Right lobe of liver (tissue), 4 donors: Measurements from ENCODE around the gene TNP1.

Source experiments
- POLR2A ChIP-seq: fragments of 450-650 bp; IDR thresholded peaks from one replicate; pipeline ENCODE4 v1.6.1; 2017; ENCODE audit warnings: antibody characterized with exemption, mild to moderate bottlenecking
- TF ChIP-seq, protein P1 (sequence below), 4 donors: fragments of 200-600 bp in 3 of 4; fragments of 450-650 bp in 1 of 4; IDR thresholded peaks; one replicate each; pipeline versions ENCODE4 v1.5.1 to v1.8.0; 2016 to 2022; ENCODE audit warnings: antibody characterized with exemption in 4 of 4, mild to moderate bottlenecking in 2 of 4
- donor health status: DM: no; HTN: no; CAD: no.
- donor health status: DM: no; HTN: no; CAD: no.
- donor health status: DM: no; HTN: yes; CAD: no.

GRCh38 chr2:216839688-216840087 is 20.2 kb downstream of the TNP1 start:
- TF ChIP-seq, protein P1, sequence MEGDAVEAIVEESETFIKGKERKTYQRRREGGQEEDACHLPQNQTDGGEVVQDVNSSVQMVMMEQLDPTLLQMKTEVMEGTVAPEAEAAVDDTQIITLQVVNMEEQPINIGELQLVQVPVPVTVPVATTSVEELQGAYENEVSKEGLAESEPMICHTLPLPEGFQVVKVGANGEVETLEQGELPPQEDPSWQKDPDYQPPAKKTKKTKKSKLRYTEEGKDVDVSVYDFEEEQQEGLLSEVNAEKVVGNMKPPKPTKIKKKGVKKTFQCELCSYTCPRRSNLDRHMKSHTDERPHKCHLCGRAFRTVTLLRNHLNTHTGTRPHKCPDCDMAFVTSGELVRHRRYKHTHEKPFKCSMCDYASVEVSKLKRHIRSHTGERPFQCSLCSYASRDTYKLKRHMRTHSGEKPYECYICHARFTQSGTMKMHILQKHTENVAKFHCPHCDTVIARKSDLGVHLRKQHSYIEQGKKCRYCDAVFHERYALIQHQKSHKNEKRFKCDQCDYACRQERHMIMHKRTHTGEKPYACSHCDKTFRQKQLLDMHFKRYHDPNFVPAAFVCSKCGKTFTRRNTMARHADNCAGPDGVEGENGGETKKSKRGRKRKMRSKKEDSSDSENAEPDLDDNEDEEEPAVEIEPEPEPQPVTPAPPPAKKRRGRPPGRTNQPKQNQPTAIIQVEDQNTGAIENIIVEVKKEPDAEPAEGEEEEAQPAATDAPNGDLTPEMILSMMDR (IDR thresholded peaks at IDR 0.05), result no peak
- no peak for TF ChIP-seq POLR2A
